Adrenal gland (tissue), 5 donors: ENCODE results near the gene UEVLD.

Source experiments
- CTCF ChIP-seq, 6 experiments: fragments of 450-650 bp in 4 of 6; fragments of 200-600 bp in 2 of 6; sonication (generic) in 1 of 6; IDR thresholded peaks; 1 replicate in 5 of 6; 2 replicates in 1 of 6; pipeline versions ENCODE4 v1.5.1 to v1.8.0; 2016 to 2021; ENCODE audit warnings: antibody characterized with exemption in 6 of 6, mild to moderate bottlenecking in 2 of 6, moderate library complexity in 1 of 6
- POLR2A ChIP-seq, 2 donors: fragments of 450-650 bp; IDR thresholded peaks; one replicate each; pipeline ENCODE4 v1.6.1; 2017; ENCODE audit warnings: antibody characterized with exemption in 2 of 2, mild to moderate bottlenecking in 2 of 2, moderate library complexity in 1 of 2
- donor health status: DM: no; HTN: no; CAD: no.

- TF ChIP-seq CTCF (IDR thresholded peaks at IDR 0.05): no peak
- TF ChIP-seq POLR2A (IDR thresholded peaks at IDR 0.05): no peak
Measured at GRCh38 chr11:18599739-18600230, 11.3 kb upstream of the UEVLD start, which contains the start of gene MISFA.
